K562 (cell line): Measurements from ENCODE around the gene VTCN1.

Experiments used
- RAD21 ChIP-seq, 2 experiments: fragments of 250-450 bp in 1 of 2; fragments of 450-650 bp in 1 of 2; sonication (Bioruptor Pico) in 1 of 2; formaldehyde crosslinking in 1 of 2; IDR thresholded peaks in 1 of 2; conservative IDR thresholded peaks in 1 of 2; 2 replicates each; pipeline versions ENCODE4 v1.4.0 to v1.8.0; 2020 to 2022; ENCODE audit warnings: mild to moderate bottlenecking in 2 of 2, moderate library complexity in 1 of 2
- RBM25 ChIP-seq: fragments of 200-400 bp; formaldehyde crosslinking; IDR thresholded peaks from 2 replicates; pipeline ENCODE4 v1.6.1; 2018; ENCODE audit warnings: low read length, low read depth, moderate library complexity; ENCODE audit not compliant: severe bottlenecking
- TCF7L2 ChIP-seq: fragments of 150-350 bp; IDR thresholded peaks from 2 replicates; pipeline ENCODE4 v1.6.1; 2016; ENCODE audit warnings: low read depth, mild to moderate bottlenecking, low read length, moderate library complexity
- YY1 ChIP-seq, 3 experiments: IDR thresholded peaks; 2 replicates each; pipeline ENCODE4 v1.6.1; 2011; ENCODE audit warnings: low read length in 2 of 3, mild to moderate bottlenecking in 2 of 3, moderate library complexity in 2 of 3, borderline replicate concordance in 1 of 3, control low read depth in 1 of 3, low read depth in 1 of 3; ENCODE audit not compliant: insufficient read depth in 3 of 3, insufficient replicate concordance in 2 of 3, control insufficient read depth in 1 of 3, insufficient read length in 1 of 3; ENCODE audit errors: extremely low read depth in 1 of 3
- ZBTB7A ChIP-seq: IDR thresholded peaks from 2 replicates; pipeline ENCODE4 v1.6.1; 2011; ENCODE audit warnings: low read depth, mild to moderate bottlenecking, low read length, moderate library complexity, borderline replicate concordance; ENCODE audit not compliant: control insufficient read depth
- ZNF212 ChIP-seq: fragments of 450-650 bp; formaldehyde crosslinking; IDR thresholded peaks from 2 replicates; pipeline ENCODE4 v1.4.0; 2020; ENCODE audit warnings: mild to moderate bottlenecking
- TF ChIP-seq, protein P1 (sequence below): fragments of 250-450 bp; sonication (Bioruptor Pico); IDR thresholded peaks from 2 replicates; pipeline ENCODE4 v1.8.0; 2021; ENCODE audit warnings: moderate library complexity, mild to moderate bottlenecking, inconsistent platforms

DNA sequence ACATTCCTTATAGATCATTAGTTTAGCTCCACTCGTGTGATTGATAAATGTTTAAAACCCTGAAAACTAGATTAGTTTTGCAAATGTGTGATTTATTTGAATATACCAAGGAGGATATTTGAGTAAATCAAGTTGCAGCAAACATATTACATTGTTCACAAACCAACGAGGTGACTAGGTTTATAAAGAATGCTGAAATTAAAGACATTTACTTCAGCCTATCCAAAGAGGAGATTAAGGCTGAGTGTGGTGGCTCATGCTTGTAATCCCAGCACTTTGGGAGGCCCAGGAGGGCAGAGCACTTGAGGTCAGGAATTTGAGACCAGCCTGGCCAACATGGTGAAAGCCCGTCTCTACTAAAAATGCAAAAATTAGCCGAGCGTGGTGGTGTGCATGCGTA, 34.1 kb downstream of the VTCN1 start:
- TF ChIP-seq YY1 (IDR thresholded peaks at IDR 0.05; ENCODE audit: borderline replicate concordance in 1 of 3, control insufficient read depth in 1 of 3, extremely low read depth in 1 of 3, insufficient read depth in 3 of 3, insufficient read length in 1 of 3, insufficient replicate concordance in 2 of 3, low read depth in 1 of 3, low read length in 2 of 3) (no peak), ZBTB7A (no peak), TCF7L2 (no peak), ZNF212 (CRISPR knock-in tag) (no peak), RAD21 (CRISPR knock-in tag; conservative IDR thresholded peaks at IDR 0.05 in 1 of 2, IDR thresholded peaks at IDR 0.05 in 1 of 2) (no peak), RBM25 (no peak)
- TF ChIP-seq, protein P1, sequence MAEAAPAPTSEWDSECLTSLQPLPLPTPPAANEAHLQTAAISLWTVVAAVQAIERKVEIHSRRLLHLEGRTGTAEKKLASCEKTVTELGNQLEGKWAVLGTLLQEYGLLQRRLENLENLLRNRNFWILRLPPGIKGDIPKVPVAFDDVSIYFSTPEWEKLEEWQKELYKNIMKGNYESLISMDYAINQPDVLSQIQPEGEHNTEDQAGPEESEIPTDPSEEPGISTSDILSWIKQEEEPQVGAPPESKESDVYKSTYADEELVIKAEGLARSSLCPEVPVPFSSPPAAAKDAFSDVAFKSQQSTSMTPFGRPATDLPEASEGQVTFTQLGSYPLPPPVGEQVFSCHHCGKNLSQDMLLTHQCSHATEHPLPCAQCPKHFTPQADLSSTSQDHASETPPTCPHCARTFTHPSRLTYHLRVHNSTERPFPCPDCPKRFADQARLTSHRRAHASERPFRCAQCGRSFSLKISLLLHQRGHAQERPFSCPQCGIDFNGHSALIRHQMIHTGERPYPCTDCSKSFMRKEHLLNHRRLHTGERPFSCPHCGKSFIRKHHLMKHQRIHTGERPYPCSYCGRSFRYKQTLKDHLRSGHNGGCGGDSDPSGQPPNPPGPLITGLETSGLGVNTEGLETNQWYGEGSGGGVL, result no peak
